H9 (cell line): Measurements from ENCODE around the gene IRF2. TPM values are rescaled to one million over a fixed set of nuclear protein-coding genes. Genes with fewer than 3 reads are reported as not detected.

Experiments
- DNase-seq: peaks from one replicate; pipeline ENCODE4 v3.0.0-alpha.2; 2017
- H2AFZ ChIP-seq: one replicate; pipeline ENCODE4 v1.6.1; 2013; ENCODE audit warnings: mild to moderate bottlenecking, low read length, control low read depth, moderate library complexity
- H2AK5ac ChIP-seq: 2 replicates; pipeline ENCODE4 v1.6.1; 2013; ENCODE audit warnings: low read length, control low read depth, mixed read lengths; ENCODE audit not compliant: insufficient read length
- H2BK120ac ChIP-seq: one replicate; pipeline ENCODE4 v1.6.1; 2013; ENCODE audit warnings: low read depth, mild to moderate bottlenecking, low read length, control low read depth, inconsistent platforms; ENCODE audit not compliant: poor library complexity, severe bottlenecking
- H2BK12ac ChIP-seq: 2 replicates; pipeline ENCODE4 v1.6.1; 2013; ENCODE audit warnings: low read length, control low read depth, mixed read lengths, low read depth; ENCODE audit not compliant: insufficient read length
- H2BK15ac ChIP-seq: 2 replicates; pipeline ENCODE4 v1.6.1; 2013; ENCODE audit warnings: low read depth, low read length, control low read depth
- H2BK20ac ChIP-seq: one replicate; pipeline ENCODE4 v1.6.1; 2013; ENCODE audit warnings: low read depth, mild to moderate bottlenecking, low read length, control low read depth, inconsistent platforms; ENCODE audit not compliant: poor library complexity, severe bottlenecking
- H2BK5ac ChIP-seq: 2 replicates; pipeline ENCODE4 v1.6.1; 2013; ENCODE audit warnings: low read length, control low read depth, mixed read lengths; ENCODE audit not compliant: insufficient read length
- H3K14ac ChIP-seq: 2 replicates; pipeline ENCODE4 v1.6.1; 2013; ENCODE audit warnings: low read length, control low read depth; ENCODE audit not compliant: insufficient read depth
- H3K18ac ChIP-seq: 2 replicates; pipeline ENCODE4 v1.6.1; 2013; ENCODE audit warnings: low read depth, mild to moderate bottlenecking, mixed read lengths, low read length, control low read depth; ENCODE audit not compliant: insufficient read length
- H3K23ac ChIP-seq: 2 replicates; pipeline ENCODE4 v1.6.1; 2013; ENCODE audit warnings: low read length, control low read depth, mixed read lengths, low read depth; ENCODE audit not compliant: insufficient read length
- H3K23me2 ChIP-seq: 2 replicates; pipeline ENCODE4 v1.6.1; 2013; ENCODE audit warnings: low read depth, mild to moderate bottlenecking, mixed read lengths, low read length, control low read depth; ENCODE audit not compliant: insufficient read length, poor library complexity, severe bottlenecking
- H3K27ac ChIP-seq: 2 replicates; pipeline ENCODE4 v1.5.1; 2013; ENCODE audit warnings: low read length, control low read depth, mixed read lengths, low read depth; ENCODE audit not compliant: insufficient read length
- H3K27me3 ChIP-seq: 2 replicates; pipeline ENCODE4 v1.6.1; 2013; ENCODE audit warnings: low read length, control low read depth, inconsistent platforms; ENCODE audit not compliant: insufficient read depth
- H3K4ac ChIP-seq: 2 replicates; pipeline ENCODE4 v1.6.1; 2013; ENCODE audit warnings: low read depth, mild to moderate bottlenecking, control low read depth, inconsistent platforms, low read length, moderate library complexity
- H3K4me1 ChIP-seq: 2 replicates; pipeline ENCODE4 v1.6.1; 2013; ENCODE audit warnings: low read length, control low read depth, inconsistent platforms; ENCODE audit not compliant: insufficient read depth
- H3K4me2 ChIP-seq: 2 replicates; pipeline ENCODE4 v1.6.1; 2013; ENCODE audit warnings: low read length, control low read depth, mixed read lengths; ENCODE audit not compliant: insufficient read length, insufficient read depth
- H3K56ac ChIP-seq: 2 replicates; pipeline ENCODE4 v1.6.1; 2013; ENCODE audit warnings: low read depth, mild to moderate bottlenecking, mixed read lengths, low read length, control low read depth; ENCODE audit not compliant: insufficient read length
- H3K79me1 ChIP-seq: 2 replicates; pipeline ENCODE4 v1.6.1; 2013; ENCODE audit warnings: low read depth, mild to moderate bottlenecking, moderate library complexity, low read length, control low read depth, inconsistent platforms; ENCODE audit not compliant: insufficient read depth, poor library complexity, severe bottlenecking
- H3K79me2 ChIP-seq: 2 replicates; pipeline ENCODE4 v1.6.1; 2013; ENCODE audit warnings: low read length, control low read depth, inconsistent platforms; ENCODE audit not compliant: insufficient read depth
- H3K9ac ChIP-seq: 2 replicates; pipeline ENCODE4 v1.6.1; 2013; ENCODE audit warnings: low read length, control low read depth, mixed read lengths; ENCODE audit not compliant: insufficient read length; ENCODE audit errors: extremely low read depth
- H3K9me3 ChIP-seq: one replicate; pipeline ENCODE4 v1.6.1; 2013; ENCODE audit warnings: low read depth, low read length, inconsistent platforms; ENCODE audit not compliant: control insufficient read depth
- H3T11ph ChIP-seq: one replicate; pipeline ENCODE4 v1.6.1; 2013; ENCODE audit warnings: mild to moderate bottlenecking, low read length, control low read depth, inconsistent platforms
- H4K20me1 ChIP-seq: one replicate; pipeline ENCODE4 v1.6.1; 2013; ENCODE audit not compliant: control insufficient read depth, insufficient read length, insufficient read depth
- H4K5ac ChIP-seq: 2 replicates; pipeline ENCODE4 v1.6.1; 2013; ENCODE audit warnings: low read depth, mild to moderate bottlenecking, mixed read lengths, low read length, control low read depth; ENCODE audit not compliant: insufficient read length
- H4K8ac ChIP-seq: replicated peaks from 2 replicates; pipeline ENCODE4 v1.6.1; 2013; ENCODE audit warnings: low read length, control low read depth, mixed read lengths, low read depth; ENCODE audit not compliant: insufficient read length
- H4K91ac ChIP-seq: 2 replicates; pipeline ENCODE4 v1.6.1; 2013; ENCODE audit warnings: low read depth, mild to moderate bottlenecking, moderate library complexity, mixed read lengths, low read length, control low read depth; ENCODE audit not compliant: insufficient read length
- H3K27ac Mint-ChIP-seq, 3 experiments: 2 replicates in 2 of 3; 3 replicates in 1 of 3; pipeline ENCODE4 v1.8.0; 2020 to 2021; ENCODE audit warnings: mixed read lengths in 3 of 3, mild to moderate bottlenecking in 1 of 3, moderate library complexity in 1 of 3
- H3K27me3 Mint-ChIP-seq: 2 replicates; pipeline ENCODE4 v1.8.0; 2021; ENCODE audit warnings: low read depth, mild to moderate bottlenecking, moderate library complexity, mixed read lengths
- H3K36me3 Mint-ChIP-seq, 3 experiments: 2 replicates in 2 of 3; 3 replicates in 1 of 3; pipeline ENCODE4 v1.8.0; 2020 to 2021; ENCODE audit warnings: low read depth in 3 of 3, mixed read lengths in 3 of 3; ENCODE audit not compliant: insufficient read depth in 1 of 3
- H3K4me1 Mint-ChIP-seq, 2 experiments: 2 replicates each; pipeline ENCODE4 v1.8.0; 2020; ENCODE audit warnings: mixed read lengths in 2 of 2
- H3K4me3 Mint-ChIP-seq, 2 experiments: 2 replicates in 1 of 2; 3 replicates in 1 of 2; pipeline ENCODE4 v1.8.0; 2020 to 2021; ENCODE audit warnings: mild to moderate bottlenecking in 2 of 2, mixed read lengths in 2 of 2, moderate library complexity in 1 of 2
- H3K9me3 Mint-ChIP-seq, 2 experiments: 2 replicates in 1 of 2; 3 replicates in 1 of 2; pipeline ENCODE4 v1.8.0; 2020; ENCODE audit warnings: mild to moderate bottlenecking in 2 of 2, mixed read lengths in 2 of 2, moderate library complexity in 1 of 2
- WGBS: extraction: QIAGEN DNeasy Blood & Tissue Kit; methylation state at CpG from one replicate; pipeline ENCODE4 v1.1.7; 2013; ENCODE audit warnings: missing lambda C conversion rate, low lambda C conversion rate, mixed read lengths; ENCODE audit not compliant: insufficient read length; ENCODE audit errors: extremely low coverage; 5-methylcytosine and 5-hydroxymethylcytosine counted together
- total RNA-seq: library from RNA; stranded (reverse); gene quantifications from 2 replicates; pipeline ENCODE4 v1.2.1, GENCODE V29; 2021
- TF ChIP-seq, protein P1 (sequence below): fragments of 200-600 bp; sonication (generic); conservative IDR thresholded peaks from 3 replicates; pipeline ENCODE4 v1.8.0; 2021; ENCODE audit warnings: antibody characterized with exemption, mild to moderate bottlenecking

IRF2 gene
- total RNA-seq, 1 experiment from 2014 or later: 13.5 TPM

DNA sequence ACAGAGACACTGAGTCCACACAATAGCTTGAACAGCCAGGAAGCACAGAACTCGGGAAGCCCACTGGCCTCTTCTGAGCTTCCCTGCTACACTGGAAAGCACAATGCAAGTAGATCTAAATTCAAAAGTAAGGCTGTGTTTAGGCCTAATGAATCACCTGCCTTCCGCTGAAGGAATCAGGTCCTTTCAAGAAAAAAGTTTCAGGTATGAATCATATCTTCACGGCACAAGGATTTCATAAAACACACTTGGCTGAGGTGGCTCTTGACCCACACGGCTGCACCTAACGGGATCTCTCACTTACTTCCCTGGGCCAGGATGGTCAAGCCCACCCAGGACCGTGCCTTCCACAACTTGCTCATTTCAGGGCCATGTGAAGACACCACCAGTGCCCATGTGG lies 59.3 kb downstream of the IRF2 start:
- no peak overlapping the region for H2BK20ac ChIP-seq
- H3K27ac Mint-ChIP-seq: no peak overlapping the region; a peak in 1 of 7 replicates

More for the DNA sequence above, 59.3 kb downstream of the IRF2 start:
- no peak overlapping the region for H2AFZ ChIP-seq
- H3K18ac ChIP-seq: no peak overlapping the region
- H3K4me1 ChIP-seq: no peaks in the 10 kb centered on the region
- no peak overlapping the region for H3K27ac ChIP-seq
- no peaks in the 10 kb centered on the region for H3K9me3 Mint-ChIP-seq
- H3K4me3 Mint-ChIP-seq: no peak overlapping the region
- no peak overlapping the region for H3T11ph ChIP-seq
- no peaks in the 10 kb centered on the region for H3K23me2 ChIP-seq
- H3K4me1 Mint-ChIP-seq: peaks cover 2 to 3% of the 10 kb centered on the region in 2 experiments; a peak in 2 of 4 replicates
- no peak overlapping the region for H3K4me2 ChIP-seq
- H2BK120ac ChIP-seq: no peak overlapping the region
- H3K36me3 Mint-ChIP-seq: peaks cover 13 to 37% (median 37%) of the 10 kb centered on the region in 3 experiments
- H4K20me1 ChIP-seq: no peaks in the 10 kb centered on the region
- H2BK15ac ChIP-seq: no peak overlapping the region
- no peak overlapping the region for H3K14ac ChIP-seq
- no peak overlapping the region for H4K91ac ChIP-seq
- H3K79me2 ChIP-seq: no peaks in the 10 kb centered on the region
- no peak overlapping the region for H2AK5ac ChIP-seq
- no peak overlapping the region for H3K9ac ChIP-seq
- no peak overlapping the region for H2BK5ac ChIP-seq
- H3K9me3 ChIP-seq: no peaks in the 10 kb centered on the region
- H4K8ac ChIP-seq: no peak overlapping the region
- H3K79me1 ChIP-seq: no peaks in the 10 kb centered on the region
- no peak overlapping the region for H2BK12ac ChIP-seq
- no peak overlapping the region for H4K5ac ChIP-seq
- WGBS: no CpG with 5 or more reads among the region's 6 CpGs
- TF ChIP-seq, protein P1, sequence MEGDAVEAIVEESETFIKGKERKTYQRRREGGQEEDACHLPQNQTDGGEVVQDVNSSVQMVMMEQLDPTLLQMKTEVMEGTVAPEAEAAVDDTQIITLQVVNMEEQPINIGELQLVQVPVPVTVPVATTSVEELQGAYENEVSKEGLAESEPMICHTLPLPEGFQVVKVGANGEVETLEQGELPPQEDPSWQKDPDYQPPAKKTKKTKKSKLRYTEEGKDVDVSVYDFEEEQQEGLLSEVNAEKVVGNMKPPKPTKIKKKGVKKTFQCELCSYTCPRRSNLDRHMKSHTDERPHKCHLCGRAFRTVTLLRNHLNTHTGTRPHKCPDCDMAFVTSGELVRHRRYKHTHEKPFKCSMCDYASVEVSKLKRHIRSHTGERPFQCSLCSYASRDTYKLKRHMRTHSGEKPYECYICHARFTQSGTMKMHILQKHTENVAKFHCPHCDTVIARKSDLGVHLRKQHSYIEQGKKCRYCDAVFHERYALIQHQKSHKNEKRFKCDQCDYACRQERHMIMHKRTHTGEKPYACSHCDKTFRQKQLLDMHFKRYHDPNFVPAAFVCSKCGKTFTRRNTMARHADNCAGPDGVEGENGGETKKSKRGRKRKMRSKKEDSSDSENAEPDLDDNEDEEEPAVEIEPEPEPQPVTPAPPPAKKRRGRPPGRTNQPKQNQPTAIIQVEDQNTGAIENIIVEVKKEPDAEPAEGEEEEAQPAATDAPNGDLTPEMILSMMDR: no peak
- H3K23ac ChIP-seq: no peak overlapping the region
- no peak overlapping the region for H3K4ac ChIP-seq
- H3K56ac ChIP-seq: no peak overlapping the region
- no peak for DNase-seq
- H3K27me3 ChIP-seq: no peaks in the 10 kb centered on the region
- no peaks in the 10 kb centered on the region for H3K27me3 Mint-ChIP-seq
